Epidermal melanocyte (primary cell): Measurements from ENCODE around the gene LPP.
"Not testable (repeated sequence)": the region's sequence is repeated elsewhere in the genome, so short reads cannot be mapped to it uniquely, and the experiment has no call there.

Experiments used
- DNase-seq: peaks from one replicate; pipeline ENCODE4 v3.0.0; 2011; ENCODE audit warnings: low spot score; ENCODE audit not compliant: insufficient read length

Gene LPP

DNA sequence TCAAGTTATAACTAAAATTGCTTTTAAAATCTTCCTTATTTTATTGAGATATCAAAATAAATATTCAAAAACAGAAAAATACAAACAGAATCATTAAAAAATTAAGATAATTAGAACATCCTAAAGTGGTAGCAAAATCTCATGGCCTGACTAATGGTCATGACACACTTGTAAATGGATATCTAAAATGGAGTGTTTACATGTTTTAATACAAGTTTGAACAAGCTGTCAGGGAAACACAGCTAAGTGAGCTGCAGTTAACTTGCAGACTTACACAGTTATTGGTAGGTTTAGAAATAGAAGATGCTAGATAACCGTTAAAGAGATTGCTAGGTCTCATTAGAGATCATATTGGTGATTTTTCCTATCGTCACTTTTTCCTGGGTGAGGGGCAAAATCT lies 242.3 kb downstream of the LPP start:
- DNase-seq = no peak

- no peak for DNase-seq
Measured at GRCh38 chr3:188396900-188397299, 242.9 kb downstream of the LPP start.

DNA sequence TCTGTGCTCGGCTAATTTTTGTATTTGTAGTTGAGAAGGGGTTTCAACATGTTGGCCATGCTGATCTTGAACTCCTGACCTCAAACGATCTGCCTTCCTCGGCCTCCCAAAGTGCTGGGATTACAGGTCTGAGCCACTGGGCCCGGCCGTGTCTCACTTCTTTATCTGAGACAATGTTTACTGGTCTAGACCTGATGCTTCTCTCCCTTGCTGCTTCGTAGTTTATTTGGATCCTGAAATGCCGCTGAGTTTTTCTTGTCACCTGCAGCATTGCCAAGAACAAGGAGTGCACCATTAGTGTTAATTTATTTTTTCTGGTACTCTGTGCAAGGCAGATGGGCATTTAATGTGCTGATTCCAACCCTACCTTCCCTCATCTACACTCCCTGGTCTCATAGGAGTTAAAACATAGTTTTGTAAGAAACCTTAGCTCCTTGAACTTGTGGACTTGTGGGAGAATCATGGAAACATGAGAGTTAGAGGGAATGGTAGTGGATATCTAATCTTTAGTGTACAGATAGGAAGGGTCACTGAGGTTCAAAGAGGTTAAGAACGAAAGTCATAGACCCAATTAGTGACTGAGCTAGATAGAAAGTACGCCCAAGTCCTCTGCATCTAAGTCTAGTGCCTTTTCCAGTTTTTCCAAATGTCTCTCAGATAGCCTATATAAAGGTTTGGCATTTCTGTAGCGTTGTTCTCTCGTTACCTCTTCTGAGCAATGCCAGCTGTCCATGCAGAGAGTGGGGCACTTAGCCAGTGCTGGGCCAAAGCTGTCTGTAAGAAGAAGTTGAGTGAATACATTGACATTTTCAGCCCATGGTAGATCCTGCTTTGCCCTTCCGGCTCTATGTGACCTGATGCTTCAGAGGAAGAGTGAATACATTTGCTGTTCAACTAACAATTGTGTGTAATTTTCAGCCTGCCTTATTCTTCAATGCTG lies 244.1 kb downstream of the LPP start:
- no peak for DNase-seq

- DNase-seq = no peak
Measured at GRCh38 chr3:188400494-188401243, 246.7 kb downstream of the LPP start.

DNA sequence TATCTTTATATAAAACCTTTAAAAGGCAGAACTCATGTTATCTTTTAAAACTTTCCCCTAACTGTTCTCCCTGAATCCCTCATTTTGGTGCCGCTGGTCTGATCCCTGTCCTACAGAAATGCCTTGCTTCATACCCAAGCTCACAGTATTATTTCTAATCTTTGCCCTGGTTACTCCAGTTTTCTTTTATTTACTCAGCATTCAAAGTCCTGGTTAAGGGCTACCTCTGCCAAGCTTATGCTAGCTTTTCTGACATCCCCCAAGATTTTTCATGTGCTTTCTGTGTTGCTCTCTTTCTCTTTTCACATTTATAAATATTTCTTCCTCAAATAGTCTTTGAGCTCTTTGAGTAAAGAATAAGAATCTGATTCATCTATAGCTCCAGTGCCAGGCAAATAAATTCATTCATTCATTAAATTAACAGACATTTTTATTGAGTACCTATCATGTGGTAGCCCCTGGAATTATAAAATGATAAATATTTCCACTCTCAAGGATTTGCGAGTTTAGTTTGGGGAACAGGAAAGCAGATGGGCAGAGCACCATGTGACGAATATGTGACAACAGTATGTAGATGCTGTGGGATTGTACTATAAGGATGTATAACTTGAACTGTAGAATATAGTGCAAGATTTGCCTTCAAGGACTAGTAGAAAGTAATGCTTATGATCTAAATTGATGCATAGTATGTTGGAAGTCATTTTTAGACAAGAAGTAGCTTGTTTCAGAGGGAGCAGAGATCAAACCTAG lies 247.5 kb downstream of the LPP start:
- no peak for DNase-seq

GRCh38 chr3:188402229-188402628 lies 248.3 kb downstream of the LPP start:
- DNase-seq = no peak

- DNase-seq = no peak
Measured at GRCh38 chr3:188403404-188403803, 249.4 kb downstream of the LPP start.

DNA sequence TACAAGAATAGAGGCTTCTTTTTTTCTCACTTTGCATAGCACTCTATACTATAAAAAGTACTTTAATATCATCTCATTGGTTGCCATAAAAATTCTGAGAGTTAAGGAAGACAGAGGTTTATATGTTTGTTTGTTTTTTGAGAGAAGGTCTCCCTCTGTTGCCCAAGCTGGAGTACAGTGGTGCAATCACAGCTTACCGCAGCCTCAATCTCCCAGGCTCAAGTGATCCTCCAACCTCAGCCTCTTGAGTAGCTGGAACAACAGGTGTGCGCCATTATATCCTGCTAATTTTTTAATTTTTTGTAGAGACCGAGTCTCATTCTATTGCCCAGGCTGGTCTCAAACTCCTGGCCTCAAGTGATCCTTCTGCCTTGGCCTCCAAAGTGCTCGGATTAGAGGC lies 250.2 kb downstream of the LPP start:
- DNase-seq = no peak

DNA sequence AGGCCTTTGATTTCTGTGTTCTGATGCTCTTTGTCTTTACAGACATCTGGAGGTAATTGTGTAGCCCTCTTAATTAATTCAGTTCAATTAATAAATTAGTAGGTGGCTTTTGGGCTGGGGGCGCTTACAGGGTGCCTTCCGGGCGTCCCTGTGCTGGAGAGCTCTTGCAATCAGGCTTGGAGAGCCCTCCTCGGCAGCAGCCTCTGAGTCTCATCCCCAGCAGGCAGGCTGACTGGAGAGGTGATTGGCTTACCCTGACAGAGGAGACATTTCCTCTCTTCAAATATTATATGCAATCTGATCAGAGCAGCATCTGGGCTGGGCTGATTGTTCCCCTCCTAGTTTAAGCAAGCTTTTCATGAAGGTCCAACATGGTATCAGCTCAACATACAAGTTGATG lies 250.7 kb downstream of the LPP start:
- no peak for DNase-seq

DNA sequence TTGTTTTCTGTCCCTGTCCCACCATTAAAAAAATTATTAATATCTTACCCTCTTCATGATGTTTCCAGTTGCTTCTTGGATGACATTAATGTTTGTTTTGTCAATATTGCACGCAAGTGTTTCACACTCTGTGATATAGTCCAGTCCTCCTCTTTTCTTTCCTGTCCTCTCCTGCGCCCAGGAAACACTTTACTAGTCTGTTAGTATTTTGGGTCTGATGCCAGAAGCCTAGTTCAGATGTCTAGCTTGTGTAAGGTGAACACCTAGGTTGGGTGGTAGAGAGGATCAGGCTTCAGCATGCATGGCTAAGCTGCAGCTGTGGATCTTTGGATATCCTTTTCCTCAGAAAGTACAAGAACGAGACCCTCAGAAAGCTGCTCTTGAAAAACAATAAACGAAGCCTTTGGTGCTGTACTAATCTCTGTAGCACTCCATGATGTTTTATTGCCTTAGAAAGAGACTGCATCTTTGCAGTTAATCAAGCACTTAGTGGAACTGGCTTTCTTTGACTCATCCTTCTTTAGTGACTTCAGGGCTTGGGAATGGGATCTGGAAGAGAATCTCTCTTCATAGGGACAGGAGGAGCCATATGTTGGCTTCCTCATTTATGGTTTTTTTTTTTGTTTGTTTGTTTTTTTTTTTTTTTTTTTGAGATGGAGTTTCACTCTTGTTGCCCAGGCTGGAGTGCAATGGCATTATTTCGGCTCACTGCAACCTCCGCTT lies 253.4 kb downstream of the LPP start:
- DNase-seq = no peak

DNA sequence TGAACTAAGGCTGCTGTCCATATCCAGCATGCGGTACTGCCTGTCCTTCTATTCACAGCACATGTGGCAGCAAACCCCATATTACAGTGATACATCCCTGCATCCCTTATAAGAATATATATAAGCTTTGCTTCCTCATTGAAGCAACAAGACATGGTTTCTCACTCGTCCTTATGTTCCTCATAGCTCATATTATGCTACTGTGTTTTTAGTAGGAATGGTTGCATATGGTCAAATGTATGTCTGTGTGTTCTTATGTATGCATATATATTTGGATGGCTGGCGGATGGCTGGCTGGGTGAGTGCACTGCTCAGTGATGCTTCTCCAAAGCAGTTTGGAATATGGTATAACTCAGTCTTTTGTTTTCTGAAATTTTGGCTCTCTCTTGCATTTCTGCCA lies 254.9 kb downstream of the LPP start:
- DNase-seq = no peak

GRCh38 chr3:188411750-188412149 lies 257.8 kb downstream of the LPP start:
- DNase-seq = no peak

DNA sequence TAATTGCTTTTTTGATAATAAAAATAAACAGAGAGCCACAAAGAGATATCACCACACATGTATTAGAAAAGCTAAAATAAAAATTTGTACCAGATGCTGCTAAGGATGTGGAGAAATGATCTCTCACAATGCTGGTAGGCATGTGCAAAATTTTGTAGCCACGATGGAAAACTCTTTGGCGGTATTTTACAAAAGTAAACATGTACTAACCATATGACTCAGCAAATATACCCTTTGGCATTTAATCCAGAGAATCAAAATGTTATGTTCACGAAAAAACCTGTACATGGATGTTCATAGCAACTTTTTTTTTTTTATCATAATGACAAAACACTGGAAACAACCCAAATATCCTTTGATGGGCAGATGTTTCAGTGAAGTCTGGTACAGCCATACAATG lies 261.2 kb downstream of the LPP start:
- DNase-seq = no peak

DNA sequence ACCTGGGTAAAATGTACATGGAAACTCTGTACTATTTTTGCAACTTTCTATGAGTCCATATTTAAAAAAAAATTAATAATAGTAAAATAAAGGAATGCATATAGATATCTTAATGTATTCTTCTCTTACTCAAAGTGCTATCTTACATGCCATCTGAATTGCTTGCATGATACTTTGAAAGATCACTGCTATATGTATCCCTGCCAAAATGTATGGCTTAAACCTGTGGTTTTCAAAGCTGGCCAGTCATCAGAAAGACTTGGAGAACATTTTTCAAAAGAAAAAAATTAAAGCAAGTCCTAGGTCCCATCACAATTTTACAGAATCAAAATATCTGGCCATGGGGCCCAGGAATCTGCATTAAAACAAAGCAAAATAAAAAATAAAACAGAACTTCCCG lies 262.1 kb downstream of the LPP start:
- DNase-seq = no peak

DNA sequence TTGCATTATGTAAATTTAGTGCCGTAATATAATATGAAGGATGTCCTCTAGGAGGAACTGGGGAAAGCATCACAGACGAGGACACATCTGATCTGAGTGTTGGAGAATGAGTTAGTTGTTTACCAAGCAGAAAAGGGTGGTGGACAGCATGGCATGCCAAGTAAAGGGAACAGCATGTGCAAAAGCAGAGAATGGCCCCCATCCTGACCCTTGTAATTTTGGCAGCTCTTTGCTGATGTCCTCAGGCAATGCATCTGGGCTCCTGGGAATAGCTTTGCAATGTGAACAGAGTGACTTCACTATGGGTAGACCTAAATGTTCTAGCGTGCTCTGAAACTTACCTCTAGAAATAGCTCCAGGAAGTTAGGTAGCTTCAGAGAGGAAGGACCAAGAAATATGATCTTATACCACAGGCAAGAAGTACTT lies 263.3 kb downstream of the LPP start:
- no peak for DNase-seq

DNA sequence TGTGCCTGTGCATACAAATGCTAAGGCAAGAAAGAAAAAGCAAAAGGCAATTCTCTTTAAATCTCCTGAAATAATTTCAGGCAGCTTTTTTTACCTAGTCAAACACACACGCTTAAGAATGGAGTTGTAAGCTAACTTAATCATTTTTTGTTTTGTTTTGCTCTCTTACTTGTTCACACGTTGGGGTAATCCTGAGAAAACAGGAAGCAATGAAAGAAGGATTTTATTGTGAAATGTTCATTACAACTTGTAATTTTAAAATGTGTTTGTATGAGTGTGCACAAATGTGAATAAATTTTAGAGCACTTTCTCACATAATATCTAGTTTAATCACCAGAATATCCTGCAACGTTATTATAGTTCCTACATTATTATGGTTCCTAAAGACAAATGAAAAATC lies 263.8 kb downstream of the LPP start:
- DNase-seq = no peak

DNA sequence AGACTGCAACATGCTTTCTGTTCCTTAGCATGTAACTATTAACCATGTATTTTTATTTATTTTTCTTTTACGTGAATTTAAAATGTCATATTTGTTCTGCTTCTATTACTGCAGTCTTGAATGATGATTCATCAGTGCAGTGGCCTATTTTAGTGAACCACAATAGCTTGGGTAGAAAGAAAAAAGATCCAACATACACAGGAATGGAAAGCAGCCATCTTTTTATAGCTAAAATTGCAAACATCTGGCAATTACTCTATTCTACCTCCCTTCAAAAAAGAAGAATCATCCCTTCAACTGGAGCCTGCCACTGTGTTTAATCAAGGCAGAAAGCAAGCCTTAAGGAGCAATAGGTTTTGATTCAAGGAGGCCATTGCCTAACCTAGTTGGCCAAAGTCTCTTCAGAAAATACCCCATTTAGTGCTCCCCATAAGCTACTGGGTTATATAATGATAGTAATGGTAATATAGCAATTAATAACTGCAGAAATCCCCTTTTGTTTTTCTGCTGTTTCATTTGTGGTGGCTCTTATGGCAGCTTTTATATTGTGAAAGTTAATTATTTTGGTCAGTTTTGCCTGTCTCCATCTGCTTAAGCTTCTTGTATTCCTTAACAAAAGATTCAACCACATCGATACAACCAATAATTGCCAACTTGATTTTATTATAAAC lies 267.3 kb downstream of the LPP start:
- DNase-seq = peak; percentile 39

GRCh38 chr3:188421836-188422540 lies 268.0 kb downstream of the LPP start:
- DNase-seq = no peak

DNA sequence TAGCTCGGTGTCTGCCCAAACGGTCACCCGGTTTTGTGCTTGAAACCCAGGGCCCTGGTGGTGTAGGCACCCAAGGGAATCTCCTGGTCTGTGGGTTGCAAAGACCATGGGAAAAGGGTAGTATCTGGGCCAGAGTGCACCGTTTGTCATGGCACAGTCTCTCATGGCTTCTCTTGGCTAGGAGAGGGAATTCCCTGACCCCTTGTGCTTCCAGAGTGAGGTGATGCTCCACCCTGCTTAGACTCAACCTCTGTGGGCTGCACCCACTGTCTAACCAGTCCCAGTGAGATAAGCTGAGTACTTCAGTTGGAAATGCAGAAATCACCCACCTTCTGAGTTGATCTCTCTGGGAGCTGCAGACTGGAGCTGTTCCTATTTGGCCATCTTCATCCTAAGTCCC lies 274.0 kb downstream of the LPP start:
- not testable (repeated sequence) for DNase-seq

GRCh38 chr3:188431040-188431439 lies 277.1 kb downstream of the LPP start:
- no peak for DNase-seq
